GM19099 (cell line): Measurements from ENCODE around the gene SIM1.

Experiments used
- POLR2A ChIP-seq: IDR thresholded peaks from 3 replicates; pipeline ENCODE4 v1.6.1; 2011; ENCODE audit warnings: low read depth; ENCODE audit not compliant: insufficient read length; ENCODE audit errors: extremely low read depth

SIM1 gene

DNA sequence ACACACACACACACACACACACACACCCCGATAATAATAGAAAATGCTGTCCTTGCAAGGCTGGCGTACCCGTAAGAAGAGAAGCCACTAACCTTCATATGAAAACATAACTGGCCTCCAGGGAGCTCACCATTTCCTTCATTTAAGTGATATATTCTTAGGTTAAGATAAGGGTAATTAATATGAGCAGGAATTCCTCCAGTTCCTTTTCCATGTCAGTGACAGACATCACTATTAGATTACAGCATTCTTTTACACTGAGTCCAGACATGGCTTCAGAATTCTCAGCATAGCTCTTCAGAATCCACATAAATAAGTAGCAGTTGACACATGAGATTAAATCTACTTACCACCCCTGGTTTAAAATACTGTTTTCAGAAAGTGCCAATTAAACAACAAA lies 121.9 kb downstream of the SIM1 start:
- no peak for TF ChIP-seq POLR2A

- no peak for TF ChIP-seq POLR2A
Measured at GRCh38 chr6:100339574-100340255, 125.0 kb downstream of the SIM1 start.

DNA sequence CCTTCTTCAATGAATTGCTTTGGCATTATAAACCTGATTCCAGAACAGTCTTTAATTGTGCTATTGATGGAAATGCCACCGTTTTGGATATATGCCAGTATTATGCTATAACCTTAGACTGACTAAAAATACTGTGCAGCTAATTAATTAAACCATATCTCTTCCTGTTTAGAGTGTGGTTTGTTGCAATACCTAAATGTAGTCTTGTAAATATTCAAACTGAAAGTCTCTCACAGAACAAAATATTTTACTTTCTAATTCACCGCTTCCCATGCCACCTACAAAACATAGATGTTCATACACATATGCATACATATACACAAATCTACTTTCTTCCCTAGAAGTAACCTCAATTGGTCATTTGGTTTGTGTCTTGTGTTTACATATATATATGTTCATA lies 126.6 kb downstream of the SIM1 start:
- no peak for TF ChIP-seq POLR2A

DNA sequence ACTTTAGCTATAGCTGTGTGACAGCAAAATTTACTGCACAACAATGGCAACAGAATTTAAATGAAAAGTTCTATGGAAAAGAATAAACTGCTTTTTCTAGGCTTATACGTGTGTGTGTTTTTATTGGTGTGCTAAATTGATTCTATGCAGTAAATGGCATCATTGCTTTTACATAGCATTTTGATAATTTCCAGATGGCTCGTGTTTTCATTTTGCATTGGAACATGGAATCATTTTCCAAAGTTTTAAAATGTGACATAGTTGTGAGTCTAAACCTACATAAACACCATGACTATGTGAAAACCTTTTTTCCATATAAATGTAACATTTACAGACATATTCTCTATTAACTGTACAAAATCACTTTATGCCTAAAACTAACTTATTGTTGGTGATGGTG lies 127.8 kb downstream of the SIM1 start:
- TF ChIP-seq POLR2A, result no peak

DNA sequence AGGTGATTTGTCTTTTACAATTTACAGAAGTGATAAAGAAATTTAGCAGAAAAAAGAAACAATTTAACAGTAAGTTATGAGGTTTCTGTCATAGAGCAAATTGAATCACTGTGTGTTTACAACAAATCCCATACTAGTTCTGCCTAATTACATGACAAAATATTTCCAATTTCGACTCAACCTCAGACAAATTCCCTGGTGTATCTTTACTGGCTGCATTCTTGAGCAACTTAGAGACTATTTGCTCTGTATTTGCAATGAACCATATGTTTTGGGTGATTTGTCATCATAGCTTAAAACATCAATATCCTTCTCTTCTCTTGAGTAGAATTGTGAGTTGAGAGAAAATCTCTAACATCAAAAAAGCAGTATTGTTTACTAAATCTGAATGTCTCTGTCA lies 128.7 kb downstream of the SIM1 start:
- no peak for TF ChIP-seq POLR2A
